ENCODE measurements around the gene MGAT5B. TPM values are rescaled to one million over a fixed set of nuclear protein-coding genes. Genes with fewer than 3 reads are reported as not detected.

MGAT5B gene
- total RNA-seq, 1 donor = 0.18 TPM

DNA sequence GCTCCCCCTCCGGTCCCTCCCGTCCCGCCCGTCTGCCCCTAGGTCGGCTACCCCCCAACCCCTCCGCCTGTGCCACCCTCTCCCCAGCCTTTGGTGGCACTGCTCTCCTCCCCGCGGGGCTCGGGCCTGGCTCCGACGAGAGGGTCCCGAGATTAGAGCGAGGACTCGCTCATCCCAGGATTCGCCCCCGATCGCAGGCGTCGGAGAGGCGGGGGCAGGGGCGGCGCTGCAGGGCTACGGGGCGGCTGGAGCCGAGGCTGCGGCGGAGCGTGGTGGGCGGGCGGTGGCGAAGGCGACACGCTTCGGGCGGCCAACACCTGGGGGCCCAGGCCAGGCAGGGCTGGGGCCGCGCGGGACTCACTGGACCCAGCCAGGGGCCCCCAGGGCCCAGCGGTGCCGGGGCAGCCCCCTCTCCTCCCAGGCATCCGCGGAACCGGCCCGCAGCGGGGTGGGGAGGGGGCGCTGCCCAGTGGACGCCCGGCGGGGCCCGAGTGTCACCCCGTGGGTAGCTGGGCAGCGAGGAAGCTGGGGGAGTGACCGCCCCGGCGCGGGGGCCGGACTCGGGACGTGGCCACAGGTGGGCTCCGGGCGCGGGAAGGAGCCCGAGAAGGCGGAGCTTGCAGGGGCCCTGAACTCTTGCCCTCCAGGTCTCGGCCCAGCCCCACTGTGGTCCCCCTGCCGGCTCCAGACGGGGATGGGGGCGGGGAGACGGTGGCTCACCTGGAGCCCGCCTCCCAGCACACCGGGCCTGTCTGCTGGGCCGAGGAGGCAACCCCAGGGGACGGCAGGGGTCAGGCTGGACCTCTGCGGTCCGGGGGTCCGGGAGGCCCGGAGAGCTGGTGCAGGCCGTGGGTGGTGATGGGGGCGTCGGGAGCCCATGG is 1.5 kb downstream of the MGAT5B start:
- DNase-seq (ENCODE audit: low read depth) = no peak
- H3K4me3 ChIP-seq (ENCODE audit: low read depth, low read length) = no peak overlapping the region
- TF ChIP-seq, protein P1, sequence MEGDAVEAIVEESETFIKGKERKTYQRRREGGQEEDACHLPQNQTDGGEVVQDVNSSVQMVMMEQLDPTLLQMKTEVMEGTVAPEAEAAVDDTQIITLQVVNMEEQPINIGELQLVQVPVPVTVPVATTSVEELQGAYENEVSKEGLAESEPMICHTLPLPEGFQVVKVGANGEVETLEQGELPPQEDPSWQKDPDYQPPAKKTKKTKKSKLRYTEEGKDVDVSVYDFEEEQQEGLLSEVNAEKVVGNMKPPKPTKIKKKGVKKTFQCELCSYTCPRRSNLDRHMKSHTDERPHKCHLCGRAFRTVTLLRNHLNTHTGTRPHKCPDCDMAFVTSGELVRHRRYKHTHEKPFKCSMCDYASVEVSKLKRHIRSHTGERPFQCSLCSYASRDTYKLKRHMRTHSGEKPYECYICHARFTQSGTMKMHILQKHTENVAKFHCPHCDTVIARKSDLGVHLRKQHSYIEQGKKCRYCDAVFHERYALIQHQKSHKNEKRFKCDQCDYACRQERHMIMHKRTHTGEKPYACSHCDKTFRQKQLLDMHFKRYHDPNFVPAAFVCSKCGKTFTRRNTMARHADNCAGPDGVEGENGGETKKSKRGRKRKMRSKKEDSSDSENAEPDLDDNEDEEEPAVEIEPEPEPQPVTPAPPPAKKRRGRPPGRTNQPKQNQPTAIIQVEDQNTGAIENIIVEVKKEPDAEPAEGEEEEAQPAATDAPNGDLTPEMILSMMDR (IDR thresholded peaks at IDR 0.05; ENCODE audit: insufficient read depth, low read length) = no peak

DNA sequence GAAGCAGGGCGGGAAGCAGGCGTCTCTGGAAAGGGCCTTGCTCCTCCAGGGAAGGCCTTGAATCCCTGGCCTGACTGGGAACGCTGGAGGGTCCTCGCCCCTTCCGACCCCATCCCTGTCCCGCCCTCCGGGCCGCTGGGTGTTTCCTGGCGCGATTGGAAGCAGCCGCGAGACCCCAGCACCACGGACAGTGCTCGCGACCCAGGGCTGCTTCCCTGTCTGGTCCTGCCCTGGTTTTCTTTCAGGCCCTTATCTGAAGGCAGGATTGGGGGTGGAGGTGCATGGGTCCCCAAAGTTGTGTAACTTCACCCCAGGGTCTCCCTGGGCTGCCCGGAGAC is 2.1 kb downstream of the MGAT5B start:
- no peak for DNase-seq (ENCODE audit: low read depth)
- TF ChIP-seq, protein P1 (IDR thresholded peaks at IDR 0.05; ENCODE audit: insufficient read depth, low read length) = no peak
- no peak overlapping the region for H3K4me3 ChIP-seq (ENCODE audit: low read depth, low read length)

DNA sequence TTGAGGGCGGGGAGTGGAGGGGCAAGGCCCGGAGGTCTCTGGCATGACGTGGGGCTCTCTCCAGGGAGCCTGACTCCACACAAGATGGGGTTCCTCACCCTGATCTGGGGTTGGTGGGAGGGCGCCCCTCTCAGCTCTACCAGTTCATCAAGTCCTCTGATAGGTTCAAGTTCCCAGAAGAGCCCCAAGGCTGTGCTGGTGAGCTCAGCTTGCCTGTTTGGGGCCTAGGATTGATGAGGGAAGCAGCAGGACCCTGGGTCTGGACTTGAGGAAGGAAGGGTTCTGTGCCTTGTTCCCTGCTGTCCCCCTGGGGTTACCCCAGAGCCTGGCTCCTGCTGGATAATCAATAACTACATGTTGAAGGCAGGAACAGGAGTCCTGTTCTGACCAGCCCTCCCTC is 3.5 kb downstream of the MGAT5B start:
- TF ChIP-seq, protein P1 (IDR thresholded peaks at IDR 0.05; ENCODE audit: insufficient read depth, low read length) = no peak
- no peak for DNase-seq (ENCODE audit: low read depth)
- no peak overlapping the region for H3K4me3 ChIP-seq (ENCODE audit: low read depth, low read length)

- TF ChIP-seq, protein P1 (IDR thresholded peaks at IDR 0.05; ENCODE audit: insufficient read depth, low read length) = no peak
- no peak overlapping the region for H3K4me3 ChIP-seq (ENCODE audit: low read depth, low read length)
- peak; percentile 84 for DNase-seq (ENCODE audit: low read depth)
These were observed 4.1 kb downstream of the MGAT5B start for GRCh38 chr17:76872221-76872873.

GRCh38 chr17:76872874-76873221 is 4.6 kb downstream of the MGAT5B start:
- no peak overlapping the region for H3K4me3 ChIP-seq (ENCODE audit: low read depth, low read length)
- TF ChIP-seq, protein P1 (IDR thresholded peaks at IDR 0.05; ENCODE audit: insufficient read depth, low read length) = no peak
- DNase-seq (ENCODE audit: low read depth) = no peak

- no peak overlapping the region for H3K4me3 ChIP-seq (ENCODE audit: low read depth, low read length)
- TF ChIP-seq, protein P1 (IDR thresholded peaks at IDR 0.05; ENCODE audit: insufficient read depth, low read length) = no peak
- DNase-seq (ENCODE audit: low read depth) = no peak
These were observed 5.7 kb downstream of the MGAT5B start for GRCh38 chr17:76873856-76874255.

Measured in fibroblast of the aortic adventitia (primary cell).